ENCODE results near the gene CBX3. TPM values are rescaled to one million over a fixed set of nuclear protein-coding genes. Genes with fewer than 3 reads are reported as not detected.

Gene CBX3
- total and polyA plus RNA-seq, 4 donors = 26.9 to 53.3 (median 33.0) TPM

DNA sequence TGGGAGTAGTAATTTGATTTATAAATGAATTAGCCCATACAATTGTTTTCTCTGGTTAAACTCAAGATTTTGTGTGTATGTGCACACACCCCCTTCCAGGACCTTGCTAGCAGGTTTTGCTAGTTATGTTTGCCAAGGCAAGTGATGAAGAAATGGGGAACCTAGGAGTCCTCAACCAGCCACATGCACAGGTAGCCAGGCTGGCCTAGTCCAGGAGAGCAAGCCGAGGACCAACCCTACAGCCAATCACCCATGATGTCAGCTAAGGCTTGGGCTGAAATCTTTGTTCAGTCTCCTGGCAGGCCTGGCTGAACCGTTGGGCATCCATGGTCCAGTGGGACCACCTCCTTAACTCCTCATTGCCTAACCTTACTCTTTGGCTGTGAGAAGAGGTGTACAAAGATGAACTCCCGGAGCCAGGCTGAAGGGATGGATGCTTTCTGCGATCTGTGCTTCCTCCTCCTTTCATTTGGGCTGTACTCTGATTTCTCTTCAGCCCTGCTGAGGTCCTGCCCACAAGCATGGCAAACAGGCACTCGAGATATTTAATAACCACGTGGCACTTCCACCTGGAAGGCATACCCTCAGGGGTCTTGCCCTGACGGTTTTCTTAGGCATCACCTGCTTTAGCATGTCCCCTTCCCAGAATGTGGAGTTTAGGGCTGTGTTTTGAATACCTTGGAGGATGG, 23.1 kb upstream of the CBX3 start (continued):
- no peak for TF ChIP-seq CTCF (IDR thresholded peaks at IDR 0.05; ENCODE audit: low read depth, low read length, missing input control)
- no peak for TF ChIP-seq JUND (IDR thresholded peaks at IDR 0.05)
- TF ChIP-seq NR2F2 (IDR thresholded peaks at IDR 0.05) = no peak
- no peak for TF ChIP-seq YY1 (IDR thresholded peaks at IDR 0.05)
- TF ChIP-seq, protein P1, sequence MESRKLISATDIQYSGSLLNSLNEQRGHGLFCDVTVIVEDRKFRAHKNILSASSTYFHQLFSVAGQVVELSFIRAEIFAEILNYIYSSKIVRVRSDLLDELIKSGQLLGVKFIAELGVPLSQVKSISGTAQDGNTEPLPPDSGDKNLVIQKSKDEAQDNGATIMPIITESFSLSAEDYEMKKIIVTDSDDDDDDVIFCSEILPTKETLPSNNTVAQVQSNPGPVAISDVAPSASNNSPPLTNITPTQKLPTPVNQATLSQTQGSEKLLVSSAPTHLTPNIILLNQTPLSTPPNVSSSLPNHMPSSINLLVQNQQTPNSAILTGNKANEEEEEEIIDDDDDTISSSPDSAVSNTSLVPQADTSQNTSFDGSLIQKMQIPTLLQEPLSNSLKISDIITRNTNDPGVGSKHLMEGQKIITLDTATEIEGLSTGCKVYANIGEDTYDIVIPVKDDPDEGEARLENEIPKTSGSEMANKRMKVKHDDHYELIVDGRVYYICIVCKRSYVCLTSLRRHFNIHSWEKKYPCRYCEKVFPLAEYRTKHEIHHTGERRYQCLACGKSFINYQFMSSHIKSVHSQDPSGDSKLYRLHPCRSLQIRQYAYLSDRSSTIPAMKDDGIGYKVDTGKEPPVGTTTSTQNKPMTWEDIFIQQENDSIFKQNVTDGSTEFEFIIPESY (IDR thresholded peaks at IDR 0.05) = no peak
- TF ChIP-seq RXRA (IDR thresholded peaks at IDR 0.05) = no peak
- no peak for TF ChIP-seq GABPA (IDR thresholded peaks at IDR 0.05 in 1 of 2, conservative IDR thresholded peaks at IDR 0.05 in 1 of 2)
- no peak for TF ChIP-seq HNF4A (conservative IDR thresholded peaks at IDR 0.05)
- no peak for TF ChIP-seq FOXA1 (IDR thresholded peaks at IDR 0.05)
- no peak for TF ChIP-seq SP1 (IDR thresholded peaks at IDR 0.05)
- TF ChIP-seq MAX (IDR thresholded peaks at IDR 0.05) = no peak

DNA sequence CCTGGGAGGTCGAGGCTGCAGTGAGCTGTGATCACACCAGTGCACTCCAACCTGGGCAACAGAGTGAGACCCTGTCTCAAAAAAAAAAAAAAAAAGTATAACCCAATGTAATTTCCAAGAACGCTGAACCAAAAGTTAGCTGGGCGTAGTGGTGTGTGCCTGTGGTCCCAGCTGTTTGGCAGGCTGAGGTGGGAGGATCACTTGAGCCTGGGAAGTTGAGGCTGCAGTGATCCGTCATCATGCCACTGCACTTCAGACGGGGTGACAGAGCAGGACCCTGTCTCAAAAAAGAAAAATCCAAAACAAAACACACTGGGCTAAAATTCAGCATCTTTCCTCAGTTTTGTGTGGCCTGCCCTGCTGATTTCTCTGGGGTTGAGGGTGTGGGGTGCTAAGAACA, 22.1 kb upstream of the CBX3 start:
- H3K9ac ChIP-seq (ENCODE audit: low read depth in 1 of 2, low read length in 2 of 2) = no peak overlapping the region
- H3K4me1 ChIP-seq (ENCODE audit: control insufficient read depth in 4 of 4, insufficient read depth in 4 of 4, low read length in 3 of 4) = peaks cover 0 to 7% (median 3%) of the 10 kb centered on the region in 4 donors
- no peak overlapping the region for H3K4me3 ChIP-seq (ENCODE audit: low read depth in 1 of 3, low read length in 3 of 3)
- WGBS = 84% methylated on average over 5 of the region's 5 CpGs
- TF ChIP-seq, protein P1 (IDR thresholded peaks at IDR 0.05) = no peak
- TF ChIP-seq EGR1 (IDR thresholded peaks at IDR 0.05; ENCODE audit: low read depth in 2 of 2) = no peak
- H3K36me3 ChIP-seq (ENCODE audit: control insufficient read depth in 4 of 4, insufficient read depth in 3 of 4, low read depth in 1 of 4, low read length in 3 of 4) = no peaks in the 10 kb centered on the region
- H3K9me3 ChIP-seq (ENCODE audit: control insufficient read depth in 4 of 4, low read length in 3 of 4) = no peaks in the 10 kb centered on the region
- no peaks in the 10 kb centered on the region for H3K27me3 ChIP-seq (ENCODE audit: control insufficient read depth in 4 of 4, insufficient read depth in 4 of 4, low read length in 3 of 4)
- H3K27ac ChIP-seq (ENCODE audit: low read depth in 1 of 2, low read length in 2 of 2) = no peak overlapping the region
- DNase-seq (ENCODE audit: low spot score) = no peak

GRCh38 chr7:26179826-26180497, 21.6 kb upstream of the CBX3 start:
- Histone ChIP-seq H3K4me1 (ENCODE audit: control insufficient read depth in 4 of 4, insufficient read depth in 4 of 4, low read length in 3 of 4) (peaks cover 0 to 7% (median 3%) of the 10 kb centered on the region in 4 donors), H3K4me3 (ENCODE audit: low read depth in 1 of 3, low read length in 3 of 3) (no peak overlapping the region), H3K27ac (ENCODE audit: low read depth in 1 of 2, low read length in 2 of 2) (no peak overlapping the region), H3K9me3 (ENCODE audit: control insufficient read depth in 4 of 4, low read length in 3 of 4) (no peaks in the 10 kb centered on the region), H3K27me3 (ENCODE audit: control insufficient read depth in 4 of 4, insufficient read depth in 4 of 4, low read length in 3 of 4) (no peaks in the 10 kb centered on the region), H3K36me3 (ENCODE audit: control insufficient read depth in 4 of 4, insufficient read depth in 3 of 4, low read depth in 1 of 4, low read length in 3 of 4) (no peaks in the 10 kb centered on the region), H3K9ac (ENCODE audit: low read depth in 1 of 2, low read length in 2 of 2) (no peak overlapping the region)
- WGBS = 57% methylated on average over 8 of the region's 8 CpGs
- DNase-seq (ENCODE audit: low spot score) = no peak
- TF ChIP-seq FOXA2 (IDR thresholded peaks at IDR 0.05) (no peak), YY1 (IDR thresholded peaks at IDR 0.05) (no peak), CTCF (IDR thresholded peaks at IDR 0.05; ENCODE audit: low read depth, low read length, missing input control) (no peak), TAF1 (conservative IDR thresholded peaks at IDR 0.05) (no peak), HNF4G (IDR thresholded peaks at IDR 0.05) (no peak), GABPA (IDR thresholded peaks at IDR 0.05 in 1 of 2, conservative IDR thresholded peaks at IDR 0.05 in 1 of 2) (no peak), HNF4A (conservative IDR thresholded peaks at IDR 0.05) (no peak), NR2F2 (IDR thresholded peaks at IDR 0.05) (no peak), RXRA (IDR thresholded peaks at IDR 0.05) (no peak), SP1 (IDR thresholded peaks at IDR 0.05) (no peak), FOXA1 (IDR thresholded peaks at IDR 0.05) (no peak)
- TF ChIP-seq, protein P2, sequence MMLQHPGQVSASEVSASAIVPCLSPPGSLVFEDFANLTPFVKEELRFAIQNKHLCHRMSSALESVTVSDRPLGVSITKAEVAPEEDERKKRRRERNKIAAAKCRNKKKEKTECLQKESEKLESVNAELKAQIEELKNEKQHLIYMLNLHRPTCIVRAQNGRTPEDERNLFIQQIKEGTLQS (IDR thresholded peaks at IDR 0.05) = no peak
